HUES6 (cell line): ENCODE data around the gene NARS2.

Experiments
- H3K27ac ChIP-seq: 2 replicates; pipeline ENCODE4 v1.7.0; 2013; ENCODE audit warnings: low read depth, mild to moderate bottlenecking, low read length, inconsistent platforms
- H3K27me3 ChIP-seq: 2 replicates; pipeline ENCODE4 v1.6.1; 2013; ENCODE audit warnings: low read length; ENCODE audit not compliant: control insufficient read depth, insufficient read depth
- H3K36me3 ChIP-seq: 2 replicates; pipeline ENCODE4 v1.6.1; 2013; ENCODE audit warnings: low read length; ENCODE audit not compliant: control insufficient read depth, insufficient read depth
- H3K4me1 ChIP-seq: 2 replicates; pipeline ENCODE4 v1.6.1; 2013; ENCODE audit warnings: low read length; ENCODE audit not compliant: control insufficient read depth, insufficient read depth
- H3K4me3 ChIP-seq: 2 replicates; pipeline ENCODE4 v1.5.1; 2013; ENCODE audit warnings: low read depth, low read length
- H3K9ac ChIP-seq: one replicate; pipeline ENCODE4 v1.6.1; 2013; ENCODE audit warnings: mild to moderate bottlenecking, low read length
- H3K9me3 ChIP-seq: 2 replicates; pipeline ENCODE4 v1.6.1; 2013; ENCODE audit warnings: low read depth, low read length; ENCODE audit not compliant: control insufficient read depth, insufficient read depth

Gene NARS2

GRCh38 chr11:78414321-78415051 is 160.2 kb downstream of the NARS2 start:
- Histone ChIP-seq H3K4me1 (peaks cover 12% of the 10 kb centered on the region; the same call in 1 of the 2 replicates), H3K9ac (no peak overlapping the region), H3K4me3 (no peak overlapping the region), H3K36me3 (no peaks in the 10 kb centered on the region), H3K27me3 (peaks cover 16% of the 10 kb centered on the region), H3K27ac (no peak overlapping the region), H3K9me3 (0 out of 2 replicates have a peak, but pooled peaks cover 4% of the 10 kb centered on the region)

DNA sequence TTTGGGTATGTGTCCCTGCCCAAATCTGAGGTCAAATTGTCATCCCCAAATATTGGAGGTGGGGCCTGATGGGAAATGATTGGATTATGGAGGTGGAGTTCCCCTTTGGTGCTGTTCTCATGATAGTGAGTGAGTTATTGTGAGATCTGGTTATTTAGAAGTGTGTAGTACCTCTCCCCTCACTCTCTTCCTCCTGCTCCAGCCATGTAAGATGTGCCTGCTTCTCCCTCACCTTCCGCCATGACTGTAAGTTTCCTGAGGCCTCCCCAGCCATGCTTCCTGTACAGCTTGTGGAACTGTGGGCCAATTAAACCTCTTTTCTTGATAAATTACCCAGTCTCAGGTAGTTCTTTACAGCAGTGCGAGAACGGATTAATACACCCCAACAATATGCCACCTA is 166.0 kb downstream of the NARS2 start:
- no peaks in the 10 kb centered on the region for H3K36me3 ChIP-seq
- no peaks in the 10 kb centered on the region for H3K4me1 ChIP-seq
- H3K9me3 ChIP-seq = 0 out of 2 replicates have a peak, but pooled peaks cover 4% of the 10 kb centered on the region
- H3K27me3 ChIP-seq = no peaks in the 10 kb centered on the region
- H3K27ac ChIP-seq = no peak overlapping the region
- H3K4me3 ChIP-seq = no peak overlapping the region
- H3K9ac ChIP-seq = no peak overlapping the region

DNA sequence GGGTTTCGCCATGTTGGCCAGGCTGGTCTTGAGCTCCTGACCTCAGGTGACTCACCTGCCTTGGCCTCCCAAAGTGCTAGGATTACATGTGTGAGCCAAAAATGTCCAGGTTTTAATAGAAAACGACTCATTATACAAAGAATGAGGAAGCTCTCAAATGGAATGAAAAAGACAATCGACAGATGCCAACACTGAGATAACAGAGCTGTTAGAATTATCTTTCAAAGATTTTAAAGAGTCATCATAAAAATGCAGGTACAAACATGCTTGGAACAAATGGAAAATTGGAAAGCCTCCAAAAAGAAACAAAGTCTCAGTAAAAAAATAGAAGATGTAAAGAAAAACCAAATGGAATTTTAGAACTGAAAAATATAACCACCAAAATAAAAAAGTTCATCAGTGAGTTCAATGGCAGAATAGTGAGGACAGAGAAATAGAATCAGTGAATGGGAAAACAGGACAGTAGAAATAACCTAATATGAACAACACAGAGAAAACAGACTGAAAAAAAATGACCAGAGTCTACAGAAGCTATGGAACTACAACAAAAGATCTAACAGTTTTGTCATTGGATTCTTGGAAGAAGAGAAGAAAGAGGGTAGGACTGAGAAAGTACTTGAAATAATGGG is 168.0 kb downstream of the NARS2 start:
- Histone ChIP-seq H3K27me3 (no peaks in the 10 kb centered on the region), H3K4me1 (no peaks in the 10 kb centered on the region), H3K27ac (no peak overlapping the region), H3K4me3 (no peak overlapping the region), H3K9ac (no peak overlapping the region), H3K9me3 (peaks cover 7% of the 10 kb centered on the region; the same call in 1 of the 2 replicates), H3K36me3 (no peaks in the 10 kb centered on the region)

DNA sequence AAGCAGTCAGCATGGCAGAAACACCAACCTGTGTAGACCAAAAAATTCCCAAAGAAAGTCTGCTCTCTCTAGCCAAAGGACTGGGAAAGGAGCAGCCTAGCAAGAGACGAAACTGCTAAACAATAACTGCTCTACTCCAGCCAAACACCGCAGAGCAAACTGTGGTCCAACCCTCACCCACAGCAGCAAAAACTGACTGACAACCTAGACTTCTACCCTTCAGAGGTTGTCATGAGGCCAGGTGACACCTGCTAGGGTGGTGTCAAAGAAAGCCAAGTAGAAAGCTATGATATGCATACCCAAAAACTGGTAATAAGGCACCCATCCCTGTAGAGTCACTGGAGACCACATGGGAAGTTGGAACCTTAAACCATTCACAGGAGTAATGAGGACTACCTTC is 168.9 kb downstream of the NARS2 start:
- peaks cover 1% of the 10 kb centered on the region; the same call in 1 of the 2 replicates for H3K4me1 ChIP-seq
- H3K36me3 ChIP-seq = no peaks in the 10 kb centered on the region
- H3K4me3 ChIP-seq = no peak overlapping the region
- H3K27ac ChIP-seq = no peak overlapping the region
- no peaks in the 10 kb centered on the region for H3K27me3 ChIP-seq
- H3K9ac ChIP-seq = no peak overlapping the region
- peaks cover 7% of the 10 kb centered on the region; the same call in 1 of the 2 replicates for H3K9me3 ChIP-seq

GRCh38 chr11:78403781-78404180 is 170.9 kb downstream of the NARS2 start:
- Histone ChIP-seq H3K4me3 (no peak overlapping the region), H3K4me1 (peaks cover 21% of the 10 kb centered on the region)

GRCh38 chr11:78402847-78403246 is 171.8 kb downstream of the NARS2 start:
- H3K36me3 ChIP-seq = no peaks in the 10 kb centered on the region
- H3K9me3 ChIP-seq = peaks cover 2% of the 10 kb centered on the region; the same call in 1 of the 2 replicates
- H3K27me3 ChIP-seq = no peaks in the 10 kb centered on the region
- no peak overlapping the region for H3K9ac ChIP-seq
- H3K4me3 ChIP-seq = no peak overlapping the region
- H3K27ac ChIP-seq = no peak overlapping the region
- peaks cover 24% of the 10 kb centered on the region for H3K4me1 ChIP-seq

More at GRCh38 chr11:78403781-78404180, 170.9 kb downstream of the NARS2 start:
- H3K36me3 ChIP-seq = no peaks in the 10 kb centered on the region
- H3K9ac ChIP-seq = no peak overlapping the region
- no peaks in the 10 kb centered on the region for H3K27me3 ChIP-seq
- H3K27ac ChIP-seq = no peak overlapping the region
- H3K9me3 ChIP-seq = peaks cover 2% of the 10 kb centered on the region; the same call in 1 of the 2 replicates

GRCh38 chr11:78400702-78401101 is 174.0 kb downstream of the NARS2 start:
- Histone ChIP-seq H3K27ac (no peak overlapping the region), H3K4me3 (no peak overlapping the region), H3K9me3 (peaks cover 2% of the 10 kb centered on the region; the same call in 1 of the 2 replicates), H3K4me1 (peaks cover 24% of the 10 kb centered on the region), H3K27me3 (no peaks in the 10 kb centered on the region), H3K36me3 (no peaks in the 10 kb centered on the region), H3K9ac (no peak overlapping the region)

- Histone ChIP-seq H3K4me1 (peaks cover 24% of the 10 kb centered on the region), H3K27ac (no peak overlapping the region), H3K36me3 (no peaks in the 10 kb centered on the region), H3K9me3 (peaks cover 2% of the 10 kb centered on the region; the same call in 1 of the 2 replicates), H3K4me3 (no peak overlapping the region), H3K27me3 (no peaks in the 10 kb centered on the region), H3K9ac (no peak overlapping the region)
Measured at GRCh38 chr11:78400116-78400515, 174.5 kb downstream of the NARS2 start.

DNA sequence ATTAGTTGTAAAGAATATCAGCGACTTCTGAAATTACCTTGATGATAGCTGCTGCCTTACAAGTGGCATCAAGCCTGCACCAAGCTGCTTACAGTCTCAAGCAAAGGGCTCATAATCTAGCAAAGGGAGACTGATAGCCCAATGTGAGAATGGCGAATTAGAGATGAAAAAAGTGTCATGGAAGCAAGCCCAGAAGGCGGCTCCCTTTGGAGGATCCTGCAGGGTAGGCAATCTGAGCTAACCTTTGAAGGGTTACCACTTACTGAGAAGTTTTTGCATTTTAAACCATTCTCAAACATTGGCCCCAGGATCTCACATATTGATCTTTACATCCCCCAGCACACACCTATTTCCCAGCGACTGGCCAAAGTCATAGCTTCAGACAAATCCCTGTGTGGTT is 175.5 kb downstream of the NARS2 start:
- Histone ChIP-seq H3K4me1 (peaks cover 24% of the 10 kb centered on the region), H3K9ac (no peak overlapping the region), H3K36me3 (no peaks in the 10 kb centered on the region), H3K9me3 (peaks cover 2% of the 10 kb centered on the region; the same call in 1 of the 2 replicates), H3K4me3 (no peak overlapping the region), H3K27ac (no peak overlapping the region), H3K27me3 (no peaks in the 10 kb centered on the region)

- Histone ChIP-seq H3K9ac (no peak overlapping the region), H3K4me3 (no peak overlapping the region), H3K27ac (no peak overlapping the region), H3K36me3 (no peaks in the 10 kb centered on the region), H3K9me3 (peaks cover 2% of the 10 kb centered on the region; the same call in 1 of the 2 replicates), H3K27me3 (no peaks in the 10 kb centered on the region), H3K4me1 (peaks cover 24% of the 10 kb centered on the region)
Measured at GRCh38 chr11:78398715-78399114, 175.9 kb downstream of the NARS2 start.

GRCh38 chr11:78397398-78397797 is 177.3 kb downstream of the NARS2 start:
- Histone ChIP-seq H3K27me3 (no peaks in the 10 kb centered on the region), H3K36me3 (no peaks in the 10 kb centered on the region), H3K9me3 (no peaks in the 10 kb centered on the region), H3K9ac (no peak overlapping the region), H3K4me3 (no peak overlapping the region), H3K27ac (no peak overlapping the region), H3K4me1 (peaks cover 27% of the 10 kb centered on the region)
